ENCODE data around the gene SIAH3.

DNA sequence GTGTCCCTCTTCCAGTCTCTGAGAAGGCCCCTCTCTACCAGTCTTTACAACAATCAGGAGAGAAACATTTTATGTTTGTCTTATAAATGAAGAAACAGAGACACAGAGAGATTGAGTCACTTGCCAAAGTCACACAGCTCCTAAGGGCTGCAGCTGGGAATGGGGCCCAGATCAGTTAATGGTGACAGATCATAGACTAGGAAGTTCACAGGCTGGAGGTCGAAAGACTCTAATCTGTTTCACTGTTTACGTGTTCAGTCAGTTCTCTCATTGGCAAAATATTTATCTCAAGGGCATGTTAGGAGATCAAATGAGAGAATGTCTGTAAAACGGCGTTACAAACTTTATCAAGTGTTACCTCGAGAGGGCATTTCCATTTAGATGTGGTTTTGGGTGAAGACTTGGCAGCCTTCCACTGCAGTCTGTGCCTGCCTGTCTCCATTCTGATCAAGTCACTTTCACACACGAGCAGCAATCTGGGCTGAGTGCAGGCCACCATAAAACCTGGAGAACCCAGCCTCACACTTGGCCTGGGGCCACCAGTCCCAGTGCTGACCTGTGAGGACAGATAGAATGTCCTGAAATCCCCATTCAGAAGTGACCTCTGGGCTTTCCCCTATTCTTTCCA, 65.1 kb downstream of the SIAH3 start:
- TF ChIP-seq, protein P1, sequence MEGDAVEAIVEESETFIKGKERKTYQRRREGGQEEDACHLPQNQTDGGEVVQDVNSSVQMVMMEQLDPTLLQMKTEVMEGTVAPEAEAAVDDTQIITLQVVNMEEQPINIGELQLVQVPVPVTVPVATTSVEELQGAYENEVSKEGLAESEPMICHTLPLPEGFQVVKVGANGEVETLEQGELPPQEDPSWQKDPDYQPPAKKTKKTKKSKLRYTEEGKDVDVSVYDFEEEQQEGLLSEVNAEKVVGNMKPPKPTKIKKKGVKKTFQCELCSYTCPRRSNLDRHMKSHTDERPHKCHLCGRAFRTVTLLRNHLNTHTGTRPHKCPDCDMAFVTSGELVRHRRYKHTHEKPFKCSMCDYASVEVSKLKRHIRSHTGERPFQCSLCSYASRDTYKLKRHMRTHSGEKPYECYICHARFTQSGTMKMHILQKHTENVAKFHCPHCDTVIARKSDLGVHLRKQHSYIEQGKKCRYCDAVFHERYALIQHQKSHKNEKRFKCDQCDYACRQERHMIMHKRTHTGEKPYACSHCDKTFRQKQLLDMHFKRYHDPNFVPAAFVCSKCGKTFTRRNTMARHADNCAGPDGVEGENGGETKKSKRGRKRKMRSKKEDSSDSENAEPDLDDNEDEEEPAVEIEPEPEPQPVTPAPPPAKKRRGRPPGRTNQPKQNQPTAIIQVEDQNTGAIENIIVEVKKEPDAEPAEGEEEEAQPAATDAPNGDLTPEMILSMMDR (IDR thresholded peaks at IDR 0.05 in 2 of 3, conservative IDR thresholded peaks at IDR 0.05 in 1 of 3; ENCODE audit: control insufficient read depth in 2 of 3, extremely low read depth in 1 of 3, insufficient read depth in 1 of 3, low read depth in 3 of 3, low read length in 3 of 3), result no peak
- TF ChIP-seq RAD21 (IDR thresholded peaks at IDR 0.05; ENCODE audit: insufficient read depth, low read depth, low read length) (no peak), HCFC1 (IDR thresholded peaks at IDR 0.05; ENCODE audit: low read length) (no peak)

All from GM12878 (cell line).